Embryonic facial prominence (tissue), 1 donor: Measurements from ENCODE around the gene SMU1.

Source experiments
- DNase-seq: peaks from one replicate; pipeline ENCODE4 v3.0.0-alpha.2; 2016; ENCODE audit errors: extremely low spot score

Gene SMU1

GRCh38 chr9:33076046-33077004 lies at the start of gene SMU1:
Gene SMU1, minus strand, starts transcription at chr9:33076674. Its CDS starts 66 bp downstream, at chr9:33076608.
- peak; percentile 97 for DNase-seq

DNA sequence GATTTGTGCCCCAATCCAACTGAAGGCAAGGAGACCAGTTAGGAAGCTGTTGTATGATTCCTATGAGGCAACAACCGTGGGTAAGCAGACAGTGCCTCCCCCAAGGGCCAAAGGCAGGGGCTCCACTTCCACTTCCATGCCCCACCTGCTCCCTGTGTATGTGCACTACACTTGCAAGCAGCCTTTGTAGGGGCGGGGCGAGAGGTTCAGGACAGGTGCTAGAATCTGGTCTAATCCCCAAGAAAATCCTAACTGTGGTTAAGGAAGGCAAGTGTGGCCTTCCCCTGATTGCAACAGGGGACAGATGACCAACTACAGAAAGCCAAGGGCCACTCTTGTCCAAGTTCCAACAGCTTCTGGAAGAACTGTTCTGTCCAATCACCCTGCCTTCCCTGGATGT lies 49.0 kb upstream of the SMU1 start:
- DNase-seq: no peak

- no peak for DNase-seq
Measured at GRCh38 chr9:33124751-33125381, 48.4 kb upstream of the SMU1 start.

- no peak for DNase-seq
Measured at GRCh38 chr9:33124046-33124445, 47.6 kb upstream of the SMU1 start.

GRCh38 chr9:33123407-33124031 lies 47.0 kb upstream of the SMU1 start:
- no peak for DNase-seq

DNA sequence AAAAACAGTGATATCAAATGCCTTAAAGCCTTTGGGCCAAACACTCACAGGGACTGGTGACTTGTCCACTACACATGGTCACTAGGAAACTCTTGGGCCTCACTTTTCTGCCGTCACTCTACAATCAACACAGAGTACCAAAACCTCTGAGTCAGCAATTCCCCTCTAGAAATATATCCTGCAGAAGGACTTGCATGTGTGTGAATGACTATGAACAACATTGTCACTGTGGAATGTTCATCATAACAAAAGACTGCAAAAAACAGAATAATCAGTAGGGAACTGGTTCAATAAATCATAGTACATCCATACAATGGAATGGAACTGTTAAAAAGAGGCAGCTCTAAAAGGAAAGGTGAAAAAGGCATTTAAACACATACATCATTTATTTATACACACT lies 44.1 kb upstream of the SMU1 start:
- DNase-seq: no peak

- DNase-seq: no peak
Measured at GRCh38 chr9:33117796-33118195, 41.3 kb upstream of the SMU1 start.

DNA sequence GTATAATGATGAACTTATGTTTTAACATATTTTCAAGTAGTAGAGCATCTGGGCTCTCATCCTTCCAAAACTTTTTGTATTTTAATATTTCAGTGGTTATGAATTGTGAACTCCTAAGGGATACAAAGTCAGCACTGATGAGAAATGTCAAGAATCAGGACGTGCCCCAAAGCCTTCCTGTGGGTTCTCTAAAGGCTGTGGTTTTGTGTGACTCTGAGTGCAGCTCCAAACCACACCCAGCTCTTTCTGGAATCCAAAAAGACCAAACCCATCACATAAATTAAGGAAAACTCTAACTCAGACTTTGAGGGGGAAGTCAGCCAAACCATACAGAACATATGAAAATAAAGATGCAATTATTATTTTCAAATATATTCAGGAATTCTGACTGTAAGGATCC lies 40.8 kb upstream of the SMU1 start:
- peak; percentile 38 for DNase-seq

GRCh38 chr9:33116860-33117259 lies 40.4 kb upstream of the SMU1 start:
- DNase-seq: no peak

GRCh38 chr9:33114746-33115145 lies 38.3 kb upstream of the SMU1 start:
- no peak for DNase-seq

GRCh38 chr9:33113799-33114547 lies 37.5 kb upstream of the SMU1 start:
- DNase-seq: no peak

DNA sequence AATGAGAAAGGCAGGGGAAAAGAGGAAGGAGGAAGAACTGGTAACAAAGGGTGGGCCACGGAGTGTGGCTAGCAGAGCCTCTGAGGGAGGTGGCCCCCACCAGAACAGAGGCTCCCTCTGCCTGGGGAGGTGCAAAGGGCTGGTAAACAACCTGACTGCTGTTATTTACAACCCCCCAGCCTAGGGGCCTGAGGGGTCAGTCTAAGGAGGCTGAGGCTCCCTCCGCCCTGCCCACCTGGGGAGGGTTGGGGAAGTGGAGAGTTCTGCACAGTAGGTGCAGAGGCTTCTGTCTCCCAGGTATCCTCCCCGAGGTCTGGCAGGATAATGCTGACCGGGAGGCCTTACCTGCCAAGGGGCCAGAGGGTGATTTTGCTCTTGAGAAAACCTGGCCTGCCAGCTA lies 35.6 kb upstream of the SMU1 start:
- DNase-seq: no peak

GRCh38 chr9:33111631-33112030 lies 35.2 kb upstream of the SMU1 start:
- no peak for DNase-seq

GRCh38 chr9:33110686-33111085 lies 34.2 kb upstream of the SMU1 start:
- DNase-seq: no peak

DNA sequence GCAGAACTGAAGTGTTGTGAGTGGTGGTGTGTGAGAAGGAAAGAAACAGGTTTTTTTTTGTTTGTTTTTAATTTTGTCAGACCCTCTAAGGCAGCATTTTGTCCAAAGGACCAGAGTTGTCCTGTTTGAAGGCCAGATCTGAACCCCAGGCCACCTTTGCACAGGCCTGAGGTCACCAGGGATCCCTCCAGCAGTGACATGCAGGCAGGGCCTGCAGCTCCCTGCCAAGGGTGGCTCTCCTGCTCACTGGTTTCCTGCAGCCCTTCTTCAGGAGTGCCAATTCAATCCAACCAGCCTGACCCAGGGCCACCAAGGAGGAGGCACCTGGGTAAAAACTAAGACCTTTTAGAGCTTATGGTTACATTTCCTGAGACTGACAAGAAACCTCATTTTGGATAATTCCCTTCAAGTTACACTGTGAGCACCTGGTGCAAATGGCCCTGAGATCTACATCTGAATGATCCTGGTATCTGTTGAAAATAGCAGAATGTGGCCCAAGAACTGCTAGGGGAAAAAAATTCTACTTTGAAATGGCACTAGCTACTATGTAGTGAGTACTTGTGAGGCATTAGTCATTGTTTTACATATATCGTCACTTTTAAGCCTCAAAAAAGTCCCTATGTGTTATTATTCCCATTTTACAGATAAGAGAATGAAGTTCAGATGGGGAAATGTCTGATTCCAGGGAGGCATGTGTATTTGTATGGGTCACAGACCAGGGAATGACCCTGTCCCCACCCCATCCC lies 33.5 kb upstream of the SMU1 start:
- no peak for DNase-seq

- no peak for DNase-seq
Measured at GRCh38 chr9:33109097-33109496, 32.6 kb upstream of the SMU1 start.

DNA sequence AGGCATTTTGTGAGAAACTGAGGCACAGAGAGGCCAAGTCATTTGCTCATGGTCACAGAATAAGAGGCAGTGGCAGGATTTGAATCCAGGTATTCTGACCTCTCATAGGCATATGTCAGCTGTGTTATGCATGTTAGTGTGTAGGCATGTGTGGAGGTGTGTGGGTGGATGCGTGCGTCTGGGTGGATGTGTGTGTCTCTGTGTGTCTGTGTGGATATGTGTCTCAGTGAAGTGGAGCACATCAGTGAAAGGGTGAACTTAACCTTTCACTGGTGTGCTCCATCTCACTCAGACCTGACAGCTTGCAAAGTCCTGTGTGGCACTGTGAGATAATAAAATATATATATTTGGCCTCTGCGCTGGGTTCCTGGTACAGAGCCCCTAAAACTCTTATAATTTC lies 32.0 kb upstream of the SMU1 start:
- DNase-seq: no peak

DNA sequence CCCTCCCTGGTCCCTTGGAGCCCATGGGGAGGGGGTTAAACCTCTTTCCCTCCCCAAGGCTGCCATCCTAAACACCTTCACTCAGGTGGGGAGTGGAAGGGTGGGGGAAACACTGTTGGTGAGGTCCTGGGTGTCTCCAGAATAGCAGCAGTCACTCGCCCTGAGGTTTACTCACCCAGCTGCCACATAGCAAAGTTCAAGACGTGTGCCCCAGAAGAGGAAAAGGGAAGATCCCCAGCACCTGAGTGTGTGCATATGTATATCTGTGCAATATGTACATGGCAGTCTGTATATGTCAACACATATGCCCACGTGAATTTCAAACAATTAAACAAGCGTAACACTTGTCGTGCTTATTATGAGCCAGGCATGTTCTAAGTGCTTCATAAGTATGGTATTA lies 31.3 kb upstream of the SMU1 start:
- no peak for DNase-seq

- DNase-seq: peak; percentile 52
Measured at GRCh38 chr9:33106827-33107621, 30.6 kb upstream of the SMU1 start.

DNA sequence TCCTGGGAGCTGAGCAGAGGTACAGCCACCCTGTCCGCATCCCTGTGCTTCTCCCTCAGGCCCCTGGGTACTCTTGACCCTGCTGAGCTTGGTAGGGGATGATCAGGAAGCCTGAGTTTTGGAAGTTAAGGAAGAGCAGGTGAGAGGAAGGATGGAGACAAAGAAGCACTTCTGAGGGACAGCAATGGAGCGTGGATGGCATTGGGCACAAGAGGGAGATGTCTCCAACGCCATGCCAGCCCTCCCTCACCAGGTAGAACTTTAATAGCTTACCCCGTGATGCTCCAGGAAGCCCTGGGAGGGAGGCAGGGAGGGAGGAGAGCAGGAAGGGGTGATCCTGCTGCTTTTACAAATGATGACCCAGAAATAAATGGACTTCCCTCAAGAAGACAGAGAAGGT lies 29.9 kb upstream of the SMU1 start:
- DNase-seq: no peak
